Adrenal gland (tissue), 12 donors: ENCODE measurements around the gene WBP11. TPM values are rescaled to one million over a fixed set of nuclear protein-coding genes. Genes with fewer than 3 reads are reported as not detected.
A peak's percentile ranks its signal among the peaks of the same experiment; 100 is the strongest.
"Not testable (repeated sequence)": the region's sequence is repeated elsewhere in the genome, so short reads cannot be mapped to it uniquely, and the experiment has no call there.

Experiments
- DNase-seq, 7 donors: peaks; one replicate each; pipeline ENCODE4 v3.0.0-alpha.2; 2019 to 2020
- H3K27ac ChIP-seq, 5 donors: fragments of 200-600 bp; sonication (generic) in 4 of 5; 1 replicate in 3 of 5; 2 replicates in 2 of 5; pipeline versions ENCODE4 v1.5.1 to v1.8.0; 2016 to 2020; ENCODE audit warnings: mild to moderate bottlenecking in 1 of 5
- H3K27me3 ChIP-seq: fragments of 200-600 bp; 2 replicates; pipeline ENCODE4 v1.8.0; 2021
- H3K36me3 ChIP-seq, 2 donors: fragments of 200-600 bp; replicated peaks in 1 of 2; 1 replicate in 1 of 2; 2 replicates in 1 of 2; pipeline versions ENCODE4 v1.5.1 to v1.8.0; 2018 to 2022
- H3K4me1 ChIP-seq, 2 donors: fragments of 200-600 bp; replicated peaks in 1 of 2; 1 replicate in 1 of 2; 2 replicates in 1 of 2; pipeline versions ENCODE4 v1.5.1 to v1.8.0; 2018 to 2021
- H3K4me3 ChIP-seq, 4 donors: fragments of 200-600 bp; sonication (generic) in 3 of 4; one replicate each; pipeline ENCODE4 v1.5.1; 2016 to 2018
- H3K9me3 ChIP-seq, 3 donors: fragments of 200-600 bp; sonication (generic) in 1 of 3; replicated peaks in 1 of 3; 1 replicate in 2 of 3; 2 replicates in 1 of 3; pipeline versions ENCODE4 v1.5.1 to v1.8.0; 2016 to 2021
- POLR2A ChIP-seq, 2 donors: fragments of 450-650 bp; IDR thresholded peaks; one replicate each; pipeline ENCODE4 v1.6.1; 2017; ENCODE audit warnings: antibody characterized with exemption in 2 of 2, mild to moderate bottlenecking in 2 of 2, moderate library complexity in 1 of 2
- WGBS, 4 donors: extraction: QIAGEN DNeasy Blood & Tissue Kit in 2 of 4; methylation state at CpG; one replicate each; pipeline versions ENCODE4 v1.1.5 to v1.1.7; 2013 to 2017; 5-methylcytosine and 5-hydroxymethylcytosine counted together
- intact Hi-C, 2 donors: fragments of 100-400 bp; cut with DNase I; formaldehyde crosslinking; loops; one replicate each; pipeline versions ENCODE4 v1.14.1 to v1.15.0; 2022 to 2023
- polyA plus RNA-seq, 3 donors: library from polyadenylated mRNA; stranded (reverse); fragments of 200-250 nt in 2 of 3; fragments of 350-450 nt in 1 of 3; fragmentation: Illumina TruSeq in 1 of 3; extraction: RNeasy Lipid Tissue Mini Kit (QIAGEN cat#74804) in 1 of 3; gene quantifications; one replicate each; pipeline ENCODE4 v1.2.3, GENCODE V29; 2013 to 2014
- total RNA-seq, 9 donors: library from RNA; depleted of rRNA in 4 of 9; stranded (reverse); fragments of >200 nt in 4 of 9; fragments of 120-200 nt in 1 of 9; fragmentation: NEBNext Ultra II Directional in 1 of 9; extraction: Animal tissue kit (Norgen Biotek cat#: 25700) in 1 of 9; gene quantifications; one replicate each; pipeline versions ENCODE4 v1.1.0 to v1.2.4, GENCODE V29; 2013 to 2023
- TF ChIP-seq, protein P1 (sequence below), 6 experiments: fragments of 450-650 bp in 4 of 6; fragments of 200-600 bp in 2 of 6; sonication (generic) in 1 of 6; IDR thresholded peaks; 1 replicate in 5 of 6; 2 replicates in 1 of 6; pipeline versions ENCODE4 v1.5.1 to v1.8.0; 2016 to 2021; ENCODE audit warnings: antibody characterized with exemption in 6 of 6, mild to moderate bottlenecking in 2 of 6, moderate library complexity in 1 of 6
- donor health status: healthy with polysubstance abuse.
- donor health status: Bipolar disorder and iron deficiency.
- donor health status: DM: yes; HTN: yes; CAD: no.
- donor health status: DM: no; HTN: no; CAD: no.
- donor health status: DM: no; HTN: no; CAD: no.
- donor health status: DM: yes; HTN: yes; CAD: no.

WBP11 gene
- total and polyA plus RNA-seq, 12 donors = 11.5 to 112 (median 24.8) TPM

DNA sequence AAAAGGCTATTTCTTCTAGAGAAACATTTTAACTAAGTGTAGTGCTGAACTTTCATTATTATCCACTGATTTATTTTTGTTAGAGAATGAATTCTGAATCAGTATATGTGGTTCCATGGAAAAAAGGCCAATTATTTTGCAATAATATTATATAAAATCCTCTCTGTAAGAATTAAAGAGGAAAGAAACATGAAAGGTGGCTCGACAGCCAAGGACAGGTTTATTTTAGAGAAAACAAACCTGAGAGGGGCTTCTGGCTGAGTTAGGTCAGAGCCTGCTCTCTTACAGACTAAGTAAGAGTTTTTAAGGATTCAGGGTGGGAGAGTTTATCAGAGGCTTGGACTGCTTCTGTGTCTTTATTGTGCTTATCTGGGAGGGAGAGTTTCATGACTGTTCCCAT, 60.2 kb downstream of the WBP11 start:
- no peaks in the 10 kb centered on the region for H3K36me3 ChIP-seq
- H3K9me3 ChIP-seq = no peaks in the 10 kb centered on the region
- DNase-seq = no peak
- H3K4me1 ChIP-seq = peaks cover 6 to 8% of the 10 kb centered on the region in 2 donors
- TF ChIP-seq POLR2A (IDR thresholded peaks at IDR 0.05) = no peak
- TF ChIP-seq, protein P1, sequence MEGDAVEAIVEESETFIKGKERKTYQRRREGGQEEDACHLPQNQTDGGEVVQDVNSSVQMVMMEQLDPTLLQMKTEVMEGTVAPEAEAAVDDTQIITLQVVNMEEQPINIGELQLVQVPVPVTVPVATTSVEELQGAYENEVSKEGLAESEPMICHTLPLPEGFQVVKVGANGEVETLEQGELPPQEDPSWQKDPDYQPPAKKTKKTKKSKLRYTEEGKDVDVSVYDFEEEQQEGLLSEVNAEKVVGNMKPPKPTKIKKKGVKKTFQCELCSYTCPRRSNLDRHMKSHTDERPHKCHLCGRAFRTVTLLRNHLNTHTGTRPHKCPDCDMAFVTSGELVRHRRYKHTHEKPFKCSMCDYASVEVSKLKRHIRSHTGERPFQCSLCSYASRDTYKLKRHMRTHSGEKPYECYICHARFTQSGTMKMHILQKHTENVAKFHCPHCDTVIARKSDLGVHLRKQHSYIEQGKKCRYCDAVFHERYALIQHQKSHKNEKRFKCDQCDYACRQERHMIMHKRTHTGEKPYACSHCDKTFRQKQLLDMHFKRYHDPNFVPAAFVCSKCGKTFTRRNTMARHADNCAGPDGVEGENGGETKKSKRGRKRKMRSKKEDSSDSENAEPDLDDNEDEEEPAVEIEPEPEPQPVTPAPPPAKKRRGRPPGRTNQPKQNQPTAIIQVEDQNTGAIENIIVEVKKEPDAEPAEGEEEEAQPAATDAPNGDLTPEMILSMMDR (IDR thresholded peaks at IDR 0.05) = no peak
- H3K27me3 ChIP-seq = no peaks in the 10 kb centered on the region
- no peak overlapping the region for H3K27ac ChIP-seq
- WGBS, 4 donors = 89 to 93% (median 91%) methylated on average over 1 of the region's 1 CpG
- no peak overlapping the region for H3K4me3 ChIP-seq
- intact Hi-C loops = no loop called here

DNA sequence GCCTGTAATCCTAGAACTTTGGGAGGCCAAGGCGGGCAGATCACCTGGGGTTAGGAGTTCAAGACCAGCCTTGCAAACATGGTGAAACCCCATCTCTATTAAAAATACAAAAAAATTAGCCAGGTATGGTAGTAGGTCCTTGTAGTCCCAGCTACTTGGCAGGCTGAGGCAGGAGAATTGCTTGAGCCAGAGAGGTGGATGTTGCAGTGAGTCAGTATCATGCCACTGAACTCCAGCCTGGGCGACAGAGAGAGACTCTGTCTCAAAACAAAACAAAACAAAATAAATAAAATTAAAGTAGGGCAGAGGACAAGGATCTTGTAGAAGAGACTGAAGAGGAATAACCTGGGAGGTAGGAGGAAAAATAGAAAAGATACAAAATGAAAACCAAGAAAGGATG, 61.3 kb downstream of the WBP11 start:
- TF ChIP-seq, protein P1 (IDR thresholded peaks at IDR 0.05) = no peak
- no peak for TF ChIP-seq POLR2A (IDR thresholded peaks at IDR 0.05)
- no peaks in the 10 kb centered on the region for H3K36me3 ChIP-seq
- no peaks in the 10 kb centered on the region for H3K9me3 ChIP-seq
- DNase-seq = no peak
- H3K27me3 ChIP-seq = no peaks in the 10 kb centered on the region
- H3K27ac ChIP-seq = no peak overlapping the region
- no peak overlapping the region for H3K4me3 ChIP-seq
- intact Hi-C loops = no loop called here
- 83 to 95% (median 89%) methylated on average over 2 of the region's 2 CpGs for WGBS, 4 donors
- H3K4me1 ChIP-seq = peaks cover 6 to 8% of the 10 kb centered on the region in 2 donors

DNA sequence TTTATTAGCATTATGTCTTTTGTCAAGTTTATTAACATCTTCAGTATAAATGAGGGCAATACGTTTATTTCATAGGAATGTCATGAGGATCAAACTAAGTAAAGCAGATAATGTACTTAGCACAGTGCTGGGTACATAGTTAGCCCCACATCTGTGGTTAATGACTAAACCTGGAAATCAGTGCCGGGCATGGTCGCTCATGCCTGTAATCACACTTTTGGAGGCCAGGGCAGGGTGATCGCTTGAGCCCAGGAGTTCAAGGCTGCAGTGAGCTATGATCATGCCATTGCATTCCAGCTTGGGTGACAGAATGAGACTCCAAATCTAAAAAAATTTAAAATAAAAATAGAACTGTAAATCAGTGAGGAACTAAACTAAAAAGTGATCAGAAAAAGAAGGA, 62.1 kb downstream of the WBP11 start:
- peak in 3 of 7 donors; percentile 11 to 36 (median 35) for DNase-seq
- Histone ChIP-seq H3K9me3 (no peaks in the 10 kb centered on the region), H3K36me3 (no peaks in the 10 kb centered on the region), H3K27ac (no peak overlapping the region), H3K4me3 (no peak overlapping the region), H3K4me1 (peaks cover 6 to 8% of the 10 kb centered on the region in 2 donors), H3K27me3 (no peaks in the 10 kb centered on the region)
- TF ChIP-seq POLR2A (IDR thresholded peaks at IDR 0.05) = no peak
- TF ChIP-seq, protein P1 (IDR thresholded peaks at IDR 0.05) = no peak
- 29 to 51% (median 50%) methylated on average over 4 of the region's 4 CpGs for WGBS, 4 donors
- intact Hi-C loops = no loop called here

DNA sequence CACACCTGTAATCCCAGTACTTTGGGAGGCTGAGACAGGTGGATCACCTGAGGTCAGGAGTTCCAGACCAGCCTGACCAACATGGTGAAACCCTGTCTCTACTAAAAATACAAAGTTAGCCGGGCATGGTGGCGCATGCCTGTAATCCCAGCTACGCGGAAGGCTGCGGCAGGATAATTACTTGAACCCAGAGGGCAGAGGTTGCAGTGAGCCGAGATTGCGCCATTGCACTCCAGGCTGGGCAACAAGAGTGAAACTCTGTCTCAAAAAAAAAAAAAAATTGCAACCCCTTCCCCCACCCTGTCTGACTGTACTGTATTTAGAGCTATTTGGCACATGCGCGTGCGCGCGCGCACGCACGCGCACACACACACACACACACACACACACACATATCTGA, 66.8 kb downstream of the WBP11 start:
- 86 to 94% (median 91%) methylated on average over 16 of the region's 16 CpGs for WGBS, 4 donors
- H3K27me3 ChIP-seq, intact Hi-C loops, H3K27ac ChIP-seq, H3K36me3 ChIP-seq, H3K9me3 ChIP-seq, DNase-seq, H3K4me3 ChIP-seq, H3K4me1 ChIP-seq: not testable (repeated sequence)

Other genes starting within 250 kb of the WBP11 start
- 1 to 10 TPM in 8 of 9 donors, under 1 TPM in 1; 0.85 to 7.7 (median 6.9) TPM for gene PLBD1, start 235.6 kb downstream of the WBP11 start, total RNA-seq
- gene PLBD1, start 235.6 kb downstream of the WBP11 start, polyA plus RNA-seq = 1 to 10 TPM; 2.3 to 6.4 (median 3.4) TPM
- not detected for gene GUCY2C, start 106.9 kb downstream of the WBP11 start, total RNA-seq
- not detected for gene GUCY2C, start 106.9 kb downstream of the WBP11 start, polyA plus RNA-seq
- 1 to 10 TPM; 2.6 to 9.3 (median 4.3) TPM for gene C12orf60, start 192 bp upstream of the WBP11 start, total RNA-seq
- gene C12orf60, start 192 bp upstream of the WBP11 start, polyA plus RNA-seq = 10 to 100 TPM in 1 of 3 donors, 1 to 10 TPM in 2; 3.1 to 12.5 (median 4.8) TPM
- under 1 TPM in 7 of 9 donors, not detected in 2; 0.11 to 0.41 (median 0.27) TPM for gene SMCO3, start 10.7 kb upstream of the WBP11 start, total RNA-seq
- gene SMCO3, start 10.7 kb upstream of the WBP11 start, polyA plus RNA-seq = under 1 TPM in 2 of 3 donors, not detected in 1; 0.20 to 0.24 TPM
- gene ART4, start 40.0 kb upstream of the WBP11 start, total RNA-seq = 10 to 100 TPM in 1 of 9 donors, 1 to 10 TPM in 6, under 1 TPM in 2; 0.22 to 15.2 (median 5.1) TPM
- 1 to 10 TPM in 1 of 3 donors, under 1 TPM in 2; 0.51 to 5.9 (median 0.88) TPM for gene ART4, start 40.0 kb upstream of the WBP11 start, polyA plus RNA-seq
- 1,000 to 10,000 TPM in 8 of 9 donors, 10 to 100 TPM in 1; 50.6 to 2,003 (median 1,303) TPM for gene MGP, start 82.4 kb upstream of the WBP11 start, total RNA-seq
- 1,000 to 10,000 TPM in 2 of 3 donors, 100 to 1,000 TPM in 1; 999 to 1,170 (median 1,064) TPM for gene MGP, start 82.4 kb upstream of the WBP11 start, polyA plus RNA-seq
- 1 to 10 TPM in 5 of 9 donors, under 1 TPM in 2, not detected in 2; 0.18 to 2.3 (median 1.1) TPM for gene ERP27, start 135.1 kb upstream of the WBP11 start, total RNA-seq
- gene ERP27, start 135.1 kb upstream of the WBP11 start, polyA plus RNA-seq = 1 to 10 TPM in 2 of 3 donors, under 1 TPM in 1; 0.34 to 3.0 (median 1.2) TPM
- 100 to 1,000 TPM in 5 of 9 donors, 10 to 100 TPM in 4; 28.3 to 196 (median 101) TPM for gene ARHGDIB, start 158.1 kb upstream of the WBP11 start, total RNA-seq
- 100 to 1,000 TPM; 157 to 190 (median 165) TPM for gene ARHGDIB, start 158.1 kb upstream of the WBP11 start, polyA plus RNA-seq
- gene PDE6H, start 169.6 kb upstream of the WBP11 start, total RNA-seq = 1 to 10 TPM in 2 of 9 donors, not detected in 7; 1.1 to 5.9 TPM
- gene PDE6H, start 169.6 kb upstream of the WBP11 start, polyA plus RNA-seq = 1 to 10 TPM in 1 of 3 donors, under 1 TPM in 1, not detected in 1; 0.48 to 1.9 TPM